ENCODE results near the gene ZNF333.

DNA sequence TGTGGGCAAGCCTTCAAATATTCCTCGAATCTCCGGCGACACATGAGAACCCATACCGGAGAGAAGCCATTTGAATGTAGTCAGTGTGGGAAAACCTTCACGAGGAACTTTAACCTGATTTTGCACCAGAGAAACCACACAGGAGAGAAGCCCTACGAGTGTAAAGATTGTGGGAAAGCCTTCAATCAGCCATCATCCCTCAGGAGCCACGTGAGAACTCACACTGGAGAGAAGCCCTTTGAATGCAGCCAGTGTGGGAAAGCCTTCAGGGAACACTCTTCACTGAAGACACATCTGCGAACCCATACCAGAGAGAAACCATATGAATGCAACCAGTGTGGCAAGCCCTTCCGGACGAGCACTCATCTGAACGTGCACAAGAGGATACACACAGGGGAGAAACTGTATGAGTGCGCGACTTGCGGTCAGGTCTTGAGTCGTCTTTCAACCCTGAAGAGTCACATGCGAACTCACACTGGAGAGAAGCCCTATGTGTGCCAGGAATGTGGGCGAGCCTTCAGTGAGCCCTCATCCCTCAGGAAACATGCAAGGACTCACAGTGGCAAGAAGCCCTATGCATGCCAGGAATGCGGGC, 28.8 kb downstream of the ZNF333 start:
- TF ChIP-seq, protein P1, sequence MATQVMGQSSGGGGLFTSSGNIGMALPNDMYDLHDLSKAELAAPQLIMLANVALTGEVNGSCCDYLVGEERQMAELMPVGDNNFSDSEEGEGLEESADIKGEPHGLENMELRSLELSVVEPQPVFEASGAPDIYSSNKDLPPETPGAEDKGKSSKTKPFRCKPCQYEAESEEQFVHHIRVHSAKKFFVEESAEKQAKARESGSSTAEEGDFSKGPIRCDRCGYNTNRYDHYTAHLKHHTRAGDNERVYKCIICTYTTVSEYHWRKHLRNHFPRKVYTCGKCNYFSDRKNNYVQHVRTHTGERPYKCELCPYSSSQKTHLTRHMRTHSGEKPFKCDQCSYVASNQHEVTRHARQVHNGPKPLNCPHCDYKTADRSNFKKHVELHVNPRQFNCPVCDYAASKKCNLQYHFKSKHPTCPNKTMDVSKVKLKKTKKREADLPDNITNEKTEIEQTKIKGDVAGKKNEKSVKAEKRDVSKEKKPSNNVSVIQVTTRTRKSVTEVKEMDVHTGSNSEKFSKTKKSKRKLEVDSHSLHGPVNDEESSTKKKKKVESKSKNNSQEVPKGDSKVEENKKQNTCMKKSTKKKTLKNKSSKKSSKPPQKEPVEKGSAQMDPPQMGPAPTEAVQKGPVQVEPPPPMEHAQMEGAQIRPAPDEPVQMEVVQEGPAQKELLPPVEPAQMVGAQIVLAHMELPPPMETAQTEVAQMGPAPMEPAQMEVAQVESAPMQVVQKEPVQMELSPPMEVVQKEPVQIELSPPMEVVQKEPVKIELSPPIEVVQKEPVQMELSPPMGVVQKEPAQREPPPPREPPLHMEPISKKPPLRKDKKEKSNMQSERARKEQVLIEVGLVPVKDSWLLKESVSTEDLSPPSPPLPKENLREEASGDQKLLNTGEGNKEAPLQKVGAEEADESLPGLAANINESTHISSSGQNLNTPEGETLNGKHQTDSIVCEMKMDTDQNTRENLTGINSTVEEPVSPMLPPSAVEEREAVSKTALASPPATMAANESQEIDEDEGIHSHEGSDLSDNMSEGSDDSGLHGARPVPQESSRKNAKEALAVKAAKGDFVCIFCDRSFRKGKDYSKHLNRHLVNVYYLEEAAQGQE (tag by site-specific recombination; IDR thresholded peaks at IDR 0.05): no peak
- TF ChIP-seq ZFHX2 (tag by site-specific recombination; conservative IDR thresholded peaks at IDR 0.05) (no peak), ZNF239 (tag by site-specific recombination; IDR thresholded peaks at IDR 0.05) (no peak), ZNF10 (tag by site-specific recombination; IDR thresholded peaks at IDR 0.05) (no peak), ZNF274 (IDR thresholded peaks at IDR 0.05; ENCODE audit: low read length) (no peak), ZNF274 (tag by site-specific recombination; IDR thresholded peaks at IDR 0.05; ENCODE audit: borderline replicate concordance) (peak; percentile 96), ZNF248 (tag by site-specific recombination; IDR thresholded peaks at IDR 0.05) (no peak)
- TF ChIP-seq, protein P2, sequence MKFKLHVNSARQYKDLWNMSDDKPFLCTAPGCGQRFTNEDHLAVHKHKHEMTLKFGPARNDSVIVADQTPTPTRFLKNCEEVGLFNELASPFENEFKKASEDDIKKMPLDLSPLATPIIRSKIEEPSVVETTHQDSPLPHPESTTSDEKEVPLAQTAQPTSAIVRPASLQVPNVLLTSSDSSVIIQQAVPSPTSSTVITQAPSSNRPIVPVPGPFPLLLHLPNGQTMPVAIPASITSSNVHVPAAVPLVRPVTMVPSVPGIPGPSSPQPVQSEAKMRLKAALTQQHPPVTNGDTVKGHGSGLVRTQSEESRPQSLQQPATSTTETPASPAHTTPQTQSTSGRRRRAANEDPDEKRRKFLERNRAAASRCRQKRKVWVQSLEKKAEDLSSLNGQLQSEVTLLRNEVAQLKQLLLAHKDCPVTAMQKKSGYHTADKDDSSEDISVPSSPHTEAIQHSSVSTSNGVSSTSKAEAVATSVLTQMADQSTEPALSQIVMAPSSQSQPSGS (tag by site-specific recombination; IDR thresholded peaks at IDR 0.05; ENCODE audit: low read depth): no peak
- TF ChIP-seq, protein P3, sequence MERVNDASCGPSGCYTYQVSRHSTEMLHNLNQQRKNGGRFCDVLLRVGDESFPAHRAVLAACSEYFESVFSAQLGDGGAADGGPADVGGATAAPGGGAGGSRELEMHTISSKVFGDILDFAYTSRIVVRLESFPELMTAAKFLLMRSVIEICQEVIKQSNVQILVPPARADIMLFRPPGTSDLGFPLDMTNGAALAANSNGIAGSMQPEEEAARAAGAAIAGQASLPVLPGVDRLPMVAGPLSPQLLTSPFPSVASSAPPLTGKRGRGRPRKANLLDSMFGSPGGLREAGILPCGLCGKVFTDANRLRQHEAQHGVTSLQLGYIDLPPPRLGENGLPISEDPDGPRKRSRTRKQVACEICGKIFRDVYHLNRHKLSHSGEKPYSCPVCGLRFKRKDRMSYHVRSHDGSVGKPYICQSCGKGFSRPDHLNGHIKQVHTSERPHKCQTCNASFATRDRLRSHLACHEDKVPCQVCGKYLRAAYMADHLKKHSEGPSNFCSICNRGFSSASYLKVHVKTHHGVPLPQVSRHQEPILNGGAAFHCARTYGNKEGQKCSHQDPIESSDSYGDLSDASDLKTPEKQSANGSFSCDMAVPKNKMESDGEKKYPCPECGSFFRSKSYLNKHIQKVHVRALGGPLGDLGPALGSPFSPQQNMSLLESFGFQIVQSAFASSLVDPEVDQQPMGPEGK (tag by site-specific recombination; IDR thresholded peaks at IDR 0.05): no peak
- TF ChIP-seq, protein P4, sequence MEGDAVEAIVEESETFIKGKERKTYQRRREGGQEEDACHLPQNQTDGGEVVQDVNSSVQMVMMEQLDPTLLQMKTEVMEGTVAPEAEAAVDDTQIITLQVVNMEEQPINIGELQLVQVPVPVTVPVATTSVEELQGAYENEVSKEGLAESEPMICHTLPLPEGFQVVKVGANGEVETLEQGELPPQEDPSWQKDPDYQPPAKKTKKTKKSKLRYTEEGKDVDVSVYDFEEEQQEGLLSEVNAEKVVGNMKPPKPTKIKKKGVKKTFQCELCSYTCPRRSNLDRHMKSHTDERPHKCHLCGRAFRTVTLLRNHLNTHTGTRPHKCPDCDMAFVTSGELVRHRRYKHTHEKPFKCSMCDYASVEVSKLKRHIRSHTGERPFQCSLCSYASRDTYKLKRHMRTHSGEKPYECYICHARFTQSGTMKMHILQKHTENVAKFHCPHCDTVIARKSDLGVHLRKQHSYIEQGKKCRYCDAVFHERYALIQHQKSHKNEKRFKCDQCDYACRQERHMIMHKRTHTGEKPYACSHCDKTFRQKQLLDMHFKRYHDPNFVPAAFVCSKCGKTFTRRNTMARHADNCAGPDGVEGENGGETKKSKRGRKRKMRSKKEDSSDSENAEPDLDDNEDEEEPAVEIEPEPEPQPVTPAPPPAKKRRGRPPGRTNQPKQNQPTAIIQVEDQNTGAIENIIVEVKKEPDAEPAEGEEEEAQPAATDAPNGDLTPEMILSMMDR (tag by site-specific recombination; IDR thresholded peaks at IDR 0.05): no peak

All from HEK293 (cell line).